HG03571 (cell line): ENCODE data around the gene ADISSP.

Source experiments
- ATAC-seq: cut with Tn5 transposase; IDR thresholded peaks from one replicate; pipeline ENCODE4 v1.9.1; 2021; ENCODE audit not compliant: unreplicated experiment

ADISSP gene

GRCh38 chr20:3739054-3739925 lies 28.3 kb downstream of the ADISSP start:
- ATAC-seq = no peak

- no peak for ATAC-seq
These were observed 29.2 kb downstream of the ADISSP start for GRCh38 chr20:3738111-3739053.

DNA sequence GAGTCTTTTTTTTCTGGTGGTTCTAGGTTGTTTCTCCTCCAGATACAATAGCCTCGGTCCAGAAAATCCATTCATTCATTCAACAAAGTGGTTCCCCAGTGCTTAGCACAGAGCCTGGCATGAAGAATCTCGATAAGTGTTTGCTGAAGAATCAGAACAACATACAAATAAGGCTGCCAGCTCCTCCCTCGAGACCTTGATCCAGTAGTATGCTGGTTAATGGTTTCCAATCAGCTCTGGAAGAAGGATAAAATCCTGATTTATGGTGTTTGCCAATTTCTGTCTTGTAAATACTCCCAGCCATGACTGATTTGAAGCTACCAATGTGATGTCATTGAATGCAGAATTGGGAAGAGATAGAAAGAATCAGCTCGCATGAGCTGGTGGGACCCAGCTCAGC lies 31.8 kb downstream of the ADISSP start:
- no peak for ATAC-seq

DNA sequence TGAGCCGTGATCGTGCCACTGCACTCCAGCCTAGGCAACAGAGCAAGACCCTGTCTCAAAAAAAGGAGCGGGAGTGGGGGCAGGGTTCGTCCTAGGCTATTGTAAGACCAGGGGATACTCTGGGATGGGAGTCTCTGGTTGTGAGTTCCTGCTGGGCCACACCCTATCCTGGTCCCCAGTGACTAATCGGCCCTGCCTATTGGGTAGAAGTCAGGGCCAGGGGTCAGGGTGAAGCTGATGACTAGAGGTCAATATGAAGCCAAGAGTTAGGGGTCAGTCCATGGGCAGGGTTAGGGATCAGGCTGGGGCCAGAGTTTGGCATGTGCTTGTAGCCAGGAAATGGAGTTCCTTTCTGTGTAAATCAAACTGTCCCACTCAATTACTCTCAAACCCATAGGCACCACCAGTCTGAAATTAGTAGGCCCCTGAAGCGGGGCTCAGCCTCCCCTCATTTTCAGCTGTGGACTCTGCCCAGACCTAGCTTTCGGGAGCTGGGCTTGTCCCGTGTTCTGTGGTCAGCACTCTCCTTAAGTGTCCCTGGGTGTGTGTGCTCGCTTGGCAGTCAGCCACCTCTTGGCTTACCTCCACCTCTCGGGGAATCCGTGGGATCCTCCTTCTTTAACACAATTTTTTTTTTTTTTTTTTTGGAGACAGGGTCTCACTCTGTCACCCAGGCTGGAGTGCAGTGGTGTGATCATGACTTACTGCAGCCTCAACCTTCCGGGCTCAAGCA lies 33.3 kb downstream of the ADISSP start:
- no peak for ATAC-seq

DNA sequence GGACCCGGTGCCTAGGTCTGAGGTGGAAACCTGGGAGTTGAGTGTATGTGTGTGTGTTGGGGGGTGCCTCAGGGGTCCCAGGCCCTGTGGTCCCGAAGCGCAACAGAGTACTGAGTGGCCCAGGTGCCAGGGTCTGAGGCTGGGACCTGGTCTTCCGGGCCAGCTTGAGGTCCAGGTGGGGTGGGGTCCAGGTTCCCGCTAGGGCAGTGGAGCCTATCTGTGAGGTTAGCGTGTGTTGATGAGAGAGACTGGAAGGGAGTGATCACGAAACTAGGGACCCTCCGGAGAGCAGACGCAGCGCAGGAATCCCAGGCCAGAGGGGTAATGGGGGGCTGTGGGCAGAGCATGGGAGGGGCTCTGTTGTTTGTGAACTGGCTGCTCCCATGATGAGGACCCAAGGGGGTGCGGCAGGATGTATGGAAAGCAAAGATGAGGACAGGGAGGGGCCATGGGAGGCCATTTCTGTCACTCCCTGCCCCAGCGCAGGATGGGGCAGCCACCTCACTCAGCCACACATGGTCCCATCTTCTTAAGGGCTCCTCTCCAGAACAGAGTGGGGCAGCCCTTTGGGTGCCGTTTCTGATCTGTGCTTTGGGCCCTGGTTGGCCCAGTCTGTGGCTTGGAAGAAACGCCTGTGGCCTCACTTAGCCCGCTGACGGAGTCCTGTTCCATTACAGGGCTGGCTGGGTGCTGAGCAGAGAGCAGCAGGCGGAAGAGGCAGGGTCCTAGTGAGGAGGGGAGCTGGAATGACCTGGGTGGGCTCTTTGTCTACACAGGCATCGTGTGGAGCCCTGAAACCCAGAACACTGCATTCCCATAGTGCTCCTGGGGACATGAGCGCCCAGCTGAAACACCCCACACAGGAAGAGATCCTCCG lies 34.2 kb downstream of the ADISSP start:
- no peak for ATAC-seq

- ATAC-seq = no peak
These were observed 35.0 kb downstream of the ADISSP start, which contains the start of gene HSPA12B for GRCh38 chr20:3732327-3733118. Gene HSPA12B, plus strand, starts transcription at chr20:3732685. Its CDS starts 5,990 bp downstream, at chr20:3738675.

- ATAC-seq = no peak
These were observed 35.6 kb downstream of the ADISSP start for GRCh38 chr20:3731944-3732326.

DNA sequence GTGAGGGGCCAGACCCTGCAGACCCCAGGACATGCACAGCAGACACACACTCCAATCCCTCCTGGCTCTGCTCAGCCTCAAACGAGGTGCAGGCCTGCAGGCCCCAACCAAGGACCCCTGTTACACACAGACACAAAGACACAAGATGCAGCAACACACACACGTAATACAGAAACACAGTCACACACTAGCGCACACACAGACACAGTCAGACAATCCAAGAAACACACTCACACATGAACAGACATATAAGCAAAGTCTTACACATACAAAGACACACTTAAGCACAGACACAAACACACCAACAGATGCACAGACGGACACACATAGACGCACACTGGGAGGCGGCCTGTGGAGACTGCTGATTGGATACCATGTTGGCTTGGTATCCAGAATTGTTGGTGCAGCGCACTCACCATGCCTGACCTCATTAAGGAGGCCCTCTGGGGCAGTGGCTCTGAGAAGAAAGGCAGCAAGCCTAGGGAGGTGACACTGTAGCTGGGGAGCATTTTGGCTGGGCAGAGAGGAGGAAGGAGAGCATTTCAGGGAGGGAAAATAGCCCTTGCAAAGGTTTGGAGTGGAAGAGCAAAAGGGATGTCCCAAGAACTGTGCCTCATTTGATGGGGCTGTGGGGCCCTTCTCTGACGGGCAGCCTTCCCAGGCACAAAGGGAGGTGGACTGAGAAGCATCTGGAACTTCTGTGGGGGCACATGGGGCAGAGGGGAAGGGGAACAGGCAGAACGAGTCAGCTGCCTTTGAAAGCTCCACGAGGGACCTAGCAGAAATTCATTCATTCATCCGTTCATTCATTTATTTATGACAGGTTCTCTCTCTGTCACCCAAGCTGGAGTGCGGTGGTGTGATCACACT lies 36.5 kb downstream of the ADISSP start:
- ATAC-seq = no peak

DNA sequence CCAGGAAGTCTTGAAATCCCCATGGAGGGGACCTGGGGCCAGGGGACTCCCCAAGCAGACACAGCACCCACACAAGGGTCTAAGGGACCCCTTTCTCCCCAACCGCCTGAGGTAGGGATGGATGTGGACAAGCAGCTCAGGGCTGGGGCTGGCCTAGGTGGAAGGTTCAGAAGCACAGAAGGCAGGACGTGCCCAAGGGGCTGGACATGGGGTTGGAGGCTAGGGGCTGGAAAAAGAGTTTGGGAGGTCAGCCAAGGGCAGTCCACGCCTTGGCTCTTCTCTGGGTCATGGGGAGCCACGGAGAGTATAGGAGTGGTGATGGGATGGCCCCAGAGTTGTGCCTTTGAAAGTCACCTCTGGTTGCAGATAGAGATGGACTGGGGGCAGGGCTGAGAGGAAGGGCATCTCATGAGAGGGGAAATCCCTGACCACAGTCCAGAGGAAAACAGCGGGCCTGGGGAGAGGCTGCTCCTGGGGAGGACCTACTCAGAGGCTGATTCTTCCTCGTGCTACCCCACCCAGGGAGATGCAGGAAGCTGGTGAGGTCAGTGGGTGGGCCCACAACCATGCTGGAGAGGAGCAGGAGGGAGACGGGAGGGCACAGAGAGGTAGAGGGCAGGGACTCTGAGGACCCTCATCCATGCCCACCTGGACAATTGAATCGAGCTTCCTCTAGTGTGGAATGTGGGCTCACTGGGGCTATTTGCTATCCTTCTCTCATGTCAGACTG lies 37.6 kb downstream of the ADISSP start:
- no peak for ATAC-seq

- ATAC-seq = no peak
These were observed 38.2 kb downstream of the ADISSP start for GRCh38 chr20:3729378-3729777.

DNA sequence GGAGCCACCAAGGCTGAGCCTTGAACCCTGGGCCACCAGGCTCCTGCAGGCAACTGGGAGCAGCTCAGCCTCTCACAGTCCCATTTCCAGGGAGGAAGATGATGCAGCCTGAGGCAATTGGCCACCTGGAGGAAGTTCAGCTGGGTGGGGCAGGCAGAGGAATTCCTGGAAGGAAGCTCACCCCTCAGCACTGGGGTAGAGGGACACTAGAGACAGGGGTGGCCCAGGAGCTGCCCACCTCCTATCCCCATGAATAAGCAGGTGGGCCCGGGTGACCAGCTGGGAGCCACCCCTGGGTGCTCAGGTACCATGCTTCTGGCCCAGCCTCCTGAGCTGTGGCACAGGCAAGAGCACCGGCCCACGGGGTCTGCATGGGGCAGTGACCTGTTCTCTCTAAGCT lies 38.7 kb downstream of the ADISSP start:
- ATAC-seq = no peak

- ATAC-seq = no peak
These were observed 39.2 kb downstream of the ADISSP start for GRCh38 chr20:3728354-3728753.

DNA sequence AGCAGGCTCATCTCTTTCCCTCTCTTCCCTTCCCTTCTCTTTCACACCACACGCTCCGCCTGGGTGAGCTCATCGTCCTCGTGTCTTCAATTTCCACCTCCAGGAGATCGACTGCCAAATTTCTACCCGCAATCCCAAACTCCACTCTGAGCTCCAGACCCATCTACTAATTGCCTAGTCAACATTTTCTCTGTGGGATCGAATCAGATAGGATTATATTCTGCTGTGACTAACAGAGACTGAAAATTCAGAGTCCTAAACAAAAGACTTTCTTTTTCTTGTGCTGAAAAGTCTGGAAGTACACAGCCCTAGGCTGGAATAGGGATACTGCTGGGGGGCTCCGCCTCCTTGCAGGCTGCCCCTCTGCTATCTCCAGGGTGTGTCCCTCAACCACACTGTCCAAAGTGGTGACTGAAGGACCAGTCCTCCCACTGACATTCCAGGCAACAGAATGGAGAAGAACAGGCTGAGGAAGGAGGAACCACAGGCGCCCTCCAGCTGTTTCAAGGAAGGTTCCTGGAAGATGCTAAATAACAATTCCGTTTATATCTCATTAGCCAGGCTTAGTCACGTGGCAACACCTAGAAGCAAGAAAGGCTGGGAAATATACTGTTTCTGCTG lies 40.0 kb downstream of the ADISSP start:
- ATAC-seq = no peak

DNA sequence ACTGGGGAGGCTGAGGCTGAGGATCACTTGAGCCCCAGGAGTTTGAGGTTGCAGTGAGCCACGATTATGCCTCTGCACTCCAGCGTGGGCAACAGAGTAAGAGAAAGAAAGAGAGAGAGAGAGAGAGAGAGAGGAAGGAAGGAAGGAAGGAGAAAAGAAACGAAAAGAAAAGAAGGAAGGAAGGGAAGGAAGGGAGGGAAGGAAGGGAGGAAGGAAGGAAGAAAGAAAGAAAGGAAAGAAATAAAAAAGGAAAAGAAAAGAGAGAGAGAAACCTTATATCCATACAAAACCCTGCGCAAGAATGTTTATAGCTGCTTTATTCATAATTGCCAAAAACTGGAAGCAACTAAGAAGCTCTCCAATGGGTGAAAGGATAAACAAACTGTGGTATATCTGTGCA lies 43.2 kb downstream of the ADISSP start:
- no peak for ATAC-seq

- ATAC-seq = no peak
These were observed 44.3 kb downstream of the ADISSP start for GRCh38 chr20:3723284-3723683.

DNA sequence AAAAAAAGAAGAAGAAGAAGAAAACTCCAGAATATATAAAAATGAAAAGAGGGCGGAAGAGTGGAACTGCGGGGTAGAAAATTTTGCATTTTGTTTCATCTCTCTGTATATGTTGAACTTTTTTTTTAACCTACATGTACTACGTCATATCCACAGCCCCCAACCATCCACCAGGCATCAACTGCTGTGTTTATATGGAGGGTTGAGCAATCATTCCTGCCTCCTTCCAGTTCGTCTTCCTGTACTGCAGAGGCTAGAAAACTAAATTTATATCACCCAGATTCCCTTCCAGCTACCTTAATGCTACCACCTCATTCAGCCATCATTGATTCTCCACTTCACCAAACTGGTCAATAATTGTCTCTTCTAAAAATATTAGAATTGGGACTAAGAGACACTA lies 45.6 kb downstream of the ADISSP start:
- ATAC-seq = no peak

DNA sequence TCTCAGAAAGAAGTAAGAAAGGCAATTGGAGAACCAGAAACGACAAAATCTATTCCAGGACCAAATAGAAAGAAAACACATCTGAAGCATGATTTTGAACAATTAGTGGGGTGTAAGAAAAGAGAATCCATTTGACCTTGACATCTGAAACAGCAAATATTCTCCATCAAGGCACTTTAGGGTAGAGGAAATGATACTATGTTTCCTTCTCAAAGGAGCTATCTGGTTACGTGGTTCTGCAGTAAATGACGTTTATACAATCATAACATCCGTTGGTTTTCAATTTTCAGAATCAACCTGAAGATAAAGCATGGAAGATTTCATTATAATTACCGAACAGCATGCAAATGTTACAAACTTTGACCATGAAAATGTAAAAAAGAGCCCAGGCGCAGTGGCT lies 46.9 kb downstream of the ADISSP start:
- ATAC-seq = no peak
